ENCODE data around the gene CYTH3.
A peak's percentile ranks its signal among the peaks of the same experiment; 100 is the strongest.
"Not testable (repeated sequence)": the region's sequence is repeated elsewhere in the genome, so short reads cannot be mapped to it uniquely, and the experiment has no call there.

Gene CYTH3

GRCh38 chr7:6164491-6164890 is 107.9 kb downstream of the CYTH3 start:
- no peak for DNase-seq

DNA sequence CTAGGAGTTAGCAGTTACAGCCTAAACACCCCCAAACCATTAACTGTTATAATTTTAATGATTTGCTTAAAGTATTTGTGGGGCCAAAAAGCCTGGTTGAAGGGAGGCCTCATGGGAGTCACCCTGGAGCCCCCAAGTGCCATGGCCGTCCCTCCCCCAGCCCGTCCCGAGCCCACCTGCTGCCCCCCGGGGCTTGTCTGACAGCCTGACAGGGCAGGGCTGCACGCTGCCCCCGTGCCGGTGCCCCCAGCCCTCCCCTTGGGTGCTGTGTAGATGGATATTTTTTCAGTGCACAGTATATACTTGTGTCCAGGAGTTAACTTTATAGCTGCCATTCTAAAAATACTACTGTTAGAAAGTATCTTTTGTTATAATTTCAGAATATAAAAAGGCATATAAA is 108.4 kb downstream of the CYTH3 start:
- no peak for DNase-seq

- no peak for DNase-seq
Observed at GRCh38 chr7:6163402-6163801, 109.0 kb downstream of the CYTH3 start.

DNA sequence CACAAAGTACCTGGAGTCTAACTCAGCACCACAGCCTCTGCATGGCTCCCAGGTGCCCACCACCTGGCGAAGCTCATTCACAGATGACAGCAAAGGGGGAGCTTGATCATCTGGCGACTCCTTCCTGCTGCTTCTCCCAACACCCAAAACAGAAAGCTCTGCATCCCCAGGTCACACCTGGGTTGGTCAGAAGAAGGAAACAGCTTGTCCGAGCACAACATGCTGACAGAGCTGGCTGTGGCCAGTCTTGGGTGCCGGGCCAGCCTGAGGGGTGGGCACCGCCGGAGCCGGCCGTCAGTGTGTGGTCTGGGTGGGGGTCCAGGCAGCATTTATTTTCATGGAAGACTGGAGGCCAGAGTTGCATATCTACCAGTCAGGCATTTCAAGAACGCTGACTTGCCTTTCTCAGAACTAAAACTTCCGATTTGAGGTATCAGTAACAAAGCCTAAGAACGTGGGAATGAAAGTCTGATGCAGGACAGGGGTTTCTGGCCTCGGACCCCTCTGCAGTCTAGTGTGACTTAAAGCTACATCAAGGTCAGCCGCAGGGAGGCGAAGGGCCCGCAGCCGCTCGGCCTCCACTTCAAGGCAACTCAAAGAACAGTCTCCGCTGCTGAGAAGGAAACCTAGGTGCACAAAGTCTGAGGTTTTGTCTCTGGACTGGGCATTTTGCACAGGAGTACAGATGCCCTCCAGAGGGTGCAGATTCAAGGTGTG is 109.6 kb downstream of the CYTH3 start:
- DNase-seq, result no peak

GRCh38 chr7:6162331-6162620 is 110.1 kb downstream of the CYTH3 start:
- no peak for DNase-seq

GRCh38 chr7:6161463-6162330 is 110.7 kb downstream of the CYTH3 start:
- no peak for DNase-seq

DNA sequence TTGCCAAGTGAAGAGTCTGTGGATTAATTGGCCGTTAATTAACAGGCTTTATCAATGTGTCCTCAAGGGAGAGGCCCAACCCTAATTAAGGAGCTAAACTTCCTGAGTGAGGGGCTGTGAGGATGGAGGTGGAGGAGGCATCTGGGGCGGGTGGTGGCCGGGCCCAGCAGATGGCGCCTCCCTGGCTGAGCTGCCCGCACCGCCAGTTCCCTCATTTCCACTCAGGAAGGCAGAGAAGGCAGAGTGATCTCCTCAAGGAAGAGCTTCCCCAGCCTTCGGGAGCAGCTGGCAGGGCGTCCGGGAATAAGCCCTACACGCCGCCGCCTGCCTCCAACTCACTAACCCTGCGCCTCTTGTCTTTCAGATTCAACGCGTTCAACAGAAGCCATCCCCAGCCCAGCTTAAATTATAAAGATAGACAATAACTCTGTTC is 112.2 kb downstream of the CYTH3 start:
- DNase-seq, result peak in 1 of 2 experiments; percentile 25

GRCh38 chr7:6159524-6160031 is 112.8 kb downstream of the CYTH3 start:
- no peak for DNase-seq

DNA sequence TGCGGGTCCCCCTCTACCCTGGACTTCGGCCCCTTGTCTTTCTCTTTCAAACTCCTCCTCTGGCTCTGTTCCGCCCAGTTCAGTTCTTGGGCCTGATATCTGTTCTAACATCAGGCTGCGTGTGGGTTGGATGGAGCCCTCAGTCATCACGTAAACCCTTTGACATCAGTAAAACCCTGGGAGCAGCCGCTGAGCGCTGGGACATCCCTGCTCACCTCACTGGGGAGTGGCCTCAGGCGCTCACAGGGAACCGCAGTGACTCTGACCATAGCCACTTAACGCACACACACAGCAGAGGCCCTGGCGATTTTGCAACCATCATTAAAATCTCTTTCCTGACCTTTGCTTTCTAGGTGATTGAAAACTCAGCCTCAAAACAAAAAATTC is 113.3 kb downstream of the CYTH3 start:
- DNase-seq, result no peak

- DNase-seq, result no peak
Observed at GRCh38 chr7:6158424-6159096, 113.9 kb downstream of the CYTH3 start.

GRCh38 chr7:6157685-6158423 is 114.6 kb downstream of the CYTH3 start:
- DNase-seq, result no peak

GRCh38 chr7:6156734-6157133 is 115.7 kb downstream of the CYTH3 start:
- DNase-seq, result no peak

DNA sequence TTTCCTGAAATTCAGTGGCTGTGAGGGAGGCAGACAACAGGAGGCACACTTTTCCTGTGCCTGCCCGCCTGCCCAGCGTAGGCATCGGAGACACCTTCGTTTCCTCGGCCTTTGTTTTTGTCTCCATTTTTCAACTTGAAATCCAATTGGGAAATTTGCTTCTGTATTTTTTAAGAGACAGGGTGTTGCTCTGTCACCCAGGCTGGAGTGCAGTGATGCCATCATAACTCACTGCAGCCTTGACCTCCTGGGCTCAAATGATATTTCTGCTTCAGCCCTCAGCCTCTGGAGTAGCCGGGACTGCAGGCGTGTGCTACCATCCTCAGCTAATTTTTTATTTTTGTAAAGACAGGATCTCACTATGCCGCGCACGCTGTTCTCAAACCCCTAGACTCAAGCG is 116.8 kb downstream of the CYTH3 start:
- no peak for DNase-seq

- no peak for DNase-seq
Observed at GRCh38 chr7:6154542-6155404, 117.7 kb downstream of the CYTH3 start.

DNA sequence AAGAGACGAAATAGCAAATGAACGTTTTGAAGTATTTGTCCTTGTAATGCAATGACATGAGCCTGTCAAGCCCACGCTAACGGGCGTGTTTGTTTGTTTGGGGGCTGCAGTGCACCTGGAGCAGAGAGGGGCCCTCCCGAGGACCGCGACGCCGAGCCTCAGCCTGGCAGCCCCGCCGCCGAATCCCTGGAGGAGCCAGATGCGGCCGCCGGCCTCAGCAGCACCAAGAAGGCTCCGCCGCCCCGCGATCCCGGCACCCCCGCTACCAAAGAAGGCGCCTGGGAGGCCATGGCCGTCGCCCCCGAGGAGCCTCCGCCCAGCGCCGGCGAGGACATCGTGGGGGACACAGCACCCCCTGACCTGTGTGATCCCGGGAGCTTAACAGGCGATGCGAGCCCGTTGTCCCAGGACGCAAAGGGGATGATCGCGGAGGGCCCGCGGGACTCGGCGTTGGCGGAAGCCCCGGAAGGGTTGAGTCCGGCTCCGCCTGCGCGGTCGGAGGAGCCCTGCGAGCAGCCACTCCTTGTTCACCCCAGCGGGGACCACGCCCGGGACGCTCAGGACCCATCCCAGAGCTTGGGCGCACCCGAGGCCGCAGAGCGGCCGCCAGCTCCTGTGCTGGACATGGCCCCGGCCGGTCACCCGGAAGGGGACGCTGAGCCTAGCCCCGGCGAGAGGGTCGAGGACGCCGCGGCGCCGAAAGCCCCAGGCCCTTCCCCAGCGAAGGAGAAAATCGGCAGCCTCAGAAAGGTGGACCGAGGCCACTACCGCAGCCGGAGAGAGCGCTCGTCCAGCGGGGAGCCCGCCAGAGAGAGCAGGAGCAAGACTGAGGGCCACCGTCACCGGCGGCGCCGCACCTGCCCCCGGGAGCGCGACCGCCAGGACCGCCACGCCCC is 118.5 kb downstream of the CYTH3 start:
- no peak for DNase-seq

DNA sequence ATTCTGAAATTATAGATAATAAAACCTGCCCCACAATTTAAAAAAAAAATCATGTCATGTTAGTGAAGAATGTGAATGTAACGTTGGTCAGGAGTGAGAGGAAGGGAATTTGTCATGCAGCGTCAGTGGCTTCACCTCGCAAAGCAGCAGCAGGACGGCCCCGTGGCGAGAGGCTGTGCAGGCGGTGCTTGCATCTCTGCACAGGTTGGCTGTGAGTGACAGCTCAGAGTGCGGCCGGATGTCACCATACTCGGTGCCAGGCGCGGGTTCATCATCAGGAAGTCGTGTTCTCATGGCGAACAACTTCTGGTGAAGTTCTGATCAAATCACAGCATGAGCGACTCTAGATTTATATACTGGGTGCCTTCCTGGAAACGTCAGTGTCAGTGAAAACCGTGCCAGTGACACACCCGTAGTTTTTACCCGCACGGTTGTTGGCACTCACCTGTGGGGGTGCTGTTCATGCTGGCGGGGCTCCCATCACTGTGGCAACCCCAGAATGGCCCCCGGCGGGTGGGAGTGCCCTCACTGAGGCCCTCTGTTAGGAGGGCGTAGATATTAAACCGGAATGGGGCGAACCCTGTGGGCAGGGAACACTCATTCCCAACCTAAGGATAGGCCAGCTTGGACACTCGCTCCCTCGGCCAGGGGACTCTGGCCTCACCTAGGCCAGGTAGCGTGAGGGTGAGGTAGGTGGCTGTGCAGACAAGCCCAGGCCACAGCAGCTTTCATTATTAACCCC is 120.3 kb downstream of the CYTH3 start:
- no peak for DNase-seq

- not testable (repeated sequence) for DNase-seq
Observed at GRCh38 chr7:6151527-6151926, 120.9 kb downstream of the CYTH3 start.

DNA sequence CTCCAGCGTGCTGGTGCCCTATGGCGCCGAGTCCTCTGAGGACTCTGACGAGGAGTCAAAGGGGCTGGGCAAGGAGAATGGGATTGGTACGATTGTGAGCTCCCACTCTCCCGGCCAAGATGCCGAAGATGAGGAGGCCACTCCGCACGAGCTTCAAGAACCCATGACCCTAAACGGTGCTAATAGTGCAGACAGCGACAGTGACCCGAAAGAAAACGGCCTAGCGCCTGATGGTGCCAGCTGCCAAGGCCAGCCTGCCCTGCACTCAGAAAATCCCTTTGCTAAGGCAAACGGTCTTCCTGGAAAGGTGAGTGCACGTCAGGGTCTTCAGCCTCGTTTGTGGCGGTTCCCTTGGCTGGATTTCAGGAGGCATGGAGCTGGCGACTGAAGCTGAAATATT is 122.4 kb downstream of the CYTH3 start:
- no peak for DNase-seq

GRCh38 chr7:6148724-6149360 is 123.6 kb downstream of the CYTH3 start:
- no peak for DNase-seq

GRCh38 chr7:6147627-6148026 is 124.8 kb downstream of the CYTH3 start:
- no peak for DNase-seq
